H9 (cell line): ENCODE data around the gene SCP2D1. TPM values are rescaled to one million over a fixed set of nuclear protein-coding genes. Genes with fewer than 3 reads are reported as not detected.
A peak's percentile ranks its signal among the peaks of the same experiment; 100 is the strongest.

ENCODE experiments used
- DNase-seq: peaks from one replicate; pipeline ENCODE4 v3.0.0-alpha.2; 2017
- H2AFZ ChIP-seq: one replicate; pipeline ENCODE4 v1.6.1; 2013; ENCODE audit warnings: mild to moderate bottlenecking, low read length, control low read depth, moderate library complexity
- H2AK5ac ChIP-seq: 2 replicates; pipeline ENCODE4 v1.6.1; 2013; ENCODE audit warnings: low read length, control low read depth, mixed read lengths; ENCODE audit not compliant: insufficient read length
- H2BK120ac ChIP-seq: one replicate; pipeline ENCODE4 v1.6.1; 2013; ENCODE audit warnings: low read depth, mild to moderate bottlenecking, low read length, control low read depth, inconsistent platforms; ENCODE audit not compliant: poor library complexity, severe bottlenecking
- H2BK12ac ChIP-seq: 2 replicates; pipeline ENCODE4 v1.6.1; 2013; ENCODE audit warnings: low read length, control low read depth, mixed read lengths, low read depth; ENCODE audit not compliant: insufficient read length
- H2BK15ac ChIP-seq: 2 replicates; pipeline ENCODE4 v1.6.1; 2013; ENCODE audit warnings: low read depth, low read length, control low read depth
- H2BK20ac ChIP-seq: one replicate; pipeline ENCODE4 v1.6.1; 2013; ENCODE audit warnings: low read depth, mild to moderate bottlenecking, low read length, control low read depth, inconsistent platforms; ENCODE audit not compliant: poor library complexity, severe bottlenecking
- H2BK5ac ChIP-seq: 2 replicates; pipeline ENCODE4 v1.6.1; 2013; ENCODE audit warnings: low read length, control low read depth, mixed read lengths; ENCODE audit not compliant: insufficient read length
- H3K14ac ChIP-seq: 2 replicates; pipeline ENCODE4 v1.6.1; 2013; ENCODE audit warnings: low read length, control low read depth; ENCODE audit not compliant: insufficient read depth
- H3K18ac ChIP-seq: 2 replicates; pipeline ENCODE4 v1.6.1; 2013; ENCODE audit warnings: low read depth, mild to moderate bottlenecking, mixed read lengths, low read length, control low read depth; ENCODE audit not compliant: insufficient read length
- H3K23ac ChIP-seq: 2 replicates; pipeline ENCODE4 v1.6.1; 2013; ENCODE audit warnings: low read length, control low read depth, mixed read lengths, low read depth; ENCODE audit not compliant: insufficient read length
- H3K23me2 ChIP-seq: 2 replicates; pipeline ENCODE4 v1.6.1; 2013; ENCODE audit warnings: low read depth, mild to moderate bottlenecking, mixed read lengths, low read length, control low read depth; ENCODE audit not compliant: insufficient read length, poor library complexity, severe bottlenecking
- H3K27ac ChIP-seq: 2 replicates; pipeline ENCODE4 v1.5.1; 2013; ENCODE audit warnings: low read length, control low read depth, mixed read lengths, low read depth; ENCODE audit not compliant: insufficient read length
- H3K27me3 ChIP-seq: 2 replicates; pipeline ENCODE4 v1.6.1; 2013; ENCODE audit warnings: low read length, control low read depth, inconsistent platforms; ENCODE audit not compliant: insufficient read depth
- H3K4ac ChIP-seq: 2 replicates; pipeline ENCODE4 v1.6.1; 2013; ENCODE audit warnings: low read depth, mild to moderate bottlenecking, control low read depth, inconsistent platforms, low read length, moderate library complexity
- H3K4me1 ChIP-seq: 2 replicates; pipeline ENCODE4 v1.6.1; 2013; ENCODE audit warnings: low read length, control low read depth, inconsistent platforms; ENCODE audit not compliant: insufficient read depth
- H3K4me2 ChIP-seq: 2 replicates; pipeline ENCODE4 v1.6.1; 2013; ENCODE audit warnings: low read length, control low read depth, mixed read lengths; ENCODE audit not compliant: insufficient read length, insufficient read depth
- H3K56ac ChIP-seq: 2 replicates; pipeline ENCODE4 v1.6.1; 2013; ENCODE audit warnings: low read depth, mild to moderate bottlenecking, mixed read lengths, low read length, control low read depth; ENCODE audit not compliant: insufficient read length
- H3K79me1 ChIP-seq: 2 replicates; pipeline ENCODE4 v1.6.1; 2013; ENCODE audit warnings: low read depth, mild to moderate bottlenecking, moderate library complexity, low read length, control low read depth, inconsistent platforms; ENCODE audit not compliant: insufficient read depth, poor library complexity, severe bottlenecking
- H3K79me2 ChIP-seq: 2 replicates; pipeline ENCODE4 v1.6.1; 2013; ENCODE audit warnings: low read length, control low read depth, inconsistent platforms; ENCODE audit not compliant: insufficient read depth
- H3K9ac ChIP-seq: 2 replicates; pipeline ENCODE4 v1.6.1; 2013; ENCODE audit warnings: low read length, control low read depth, mixed read lengths; ENCODE audit not compliant: insufficient read length; ENCODE audit errors: extremely low read depth
- H3K9me3 ChIP-seq: one replicate; pipeline ENCODE4 v1.6.1; 2013; ENCODE audit warnings: low read depth, low read length, inconsistent platforms; ENCODE audit not compliant: control insufficient read depth
- H3T11ph ChIP-seq: one replicate; pipeline ENCODE4 v1.6.1; 2013; ENCODE audit warnings: mild to moderate bottlenecking, low read length, control low read depth, inconsistent platforms
- H4K20me1 ChIP-seq: one replicate; pipeline ENCODE4 v1.6.1; 2013; ENCODE audit not compliant: control insufficient read depth, insufficient read length, insufficient read depth
- H4K5ac ChIP-seq: 2 replicates; pipeline ENCODE4 v1.6.1; 2013; ENCODE audit warnings: low read depth, mild to moderate bottlenecking, mixed read lengths, low read length, control low read depth; ENCODE audit not compliant: insufficient read length
- H4K8ac ChIP-seq: replicated peaks from 2 replicates; pipeline ENCODE4 v1.6.1; 2013; ENCODE audit warnings: low read length, control low read depth, mixed read lengths, low read depth; ENCODE audit not compliant: insufficient read length
- H4K91ac ChIP-seq: 2 replicates; pipeline ENCODE4 v1.6.1; 2013; ENCODE audit warnings: low read depth, mild to moderate bottlenecking, moderate library complexity, mixed read lengths, low read length, control low read depth; ENCODE audit not compliant: insufficient read length
- H3K27ac Mint-ChIP-seq, 3 experiments: 2 replicates in 2 of 3; 3 replicates in 1 of 3; pipeline ENCODE4 v1.8.0; 2020 to 2021; ENCODE audit warnings: mixed read lengths in 3 of 3, mild to moderate bottlenecking in 1 of 3, moderate library complexity in 1 of 3
- H3K27me3 Mint-ChIP-seq: 2 replicates; pipeline ENCODE4 v1.8.0; 2021; ENCODE audit warnings: low read depth, mild to moderate bottlenecking, moderate library complexity, mixed read lengths
- H3K36me3 Mint-ChIP-seq, 3 experiments: 2 replicates in 2 of 3; 3 replicates in 1 of 3; pipeline ENCODE4 v1.8.0; 2020 to 2021; ENCODE audit warnings: low read depth in 3 of 3, mixed read lengths in 3 of 3; ENCODE audit not compliant: insufficient read depth in 1 of 3
- H3K4me1 Mint-ChIP-seq, 2 experiments: 2 replicates each; pipeline ENCODE4 v1.8.0; 2020; ENCODE audit warnings: mixed read lengths in 2 of 2
- H3K4me3 Mint-ChIP-seq, 2 experiments: 2 replicates in 1 of 2; 3 replicates in 1 of 2; pipeline ENCODE4 v1.8.0; 2020 to 2021; ENCODE audit warnings: mild to moderate bottlenecking in 2 of 2, mixed read lengths in 2 of 2, moderate library complexity in 1 of 2
- H3K9me3 Mint-ChIP-seq, 2 experiments: 2 replicates in 1 of 2; 3 replicates in 1 of 2; pipeline ENCODE4 v1.8.0; 2020; ENCODE audit warnings: mild to moderate bottlenecking in 2 of 2, mixed read lengths in 2 of 2, moderate library complexity in 1 of 2
- CTCF ChIP-seq: fragments of 200-600 bp; sonication (generic); conservative IDR thresholded peaks from 3 replicates; pipeline ENCODE4 v1.8.0; 2021; ENCODE audit warnings: antibody characterized with exemption, mild to moderate bottlenecking
- WGBS: extraction: QIAGEN DNeasy Blood & Tissue Kit; methylation state at CpG from one replicate; pipeline ENCODE4 v1.1.7; 2013; ENCODE audit warnings: missing lambda C conversion rate, low lambda C conversion rate, mixed read lengths; ENCODE audit not compliant: insufficient read length; ENCODE audit errors: extremely low coverage; 5-methylcytosine and 5-hydroxymethylcytosine counted together
- total RNA-seq: library from RNA; stranded (reverse); gene quantifications from 2 replicates; pipeline ENCODE4 v1.2.1, GENCODE V29; 2021

The SCP2D1 gene
- total RNA-seq, 1 experiment from 2014 or later: not detected

- peaks cover 59% of the 10 kb centered on the region for H3K27me3 Mint-ChIP-seq
- Histone ChIP-seq H3K9me3 (no peaks in the 10 kb centered on the region), H4K8ac (no peak overlapping the region), H2BK12ac (no peak overlapping the region), H3K27ac (no peak overlapping the region), H3K4me2 (peak overlapping the region; percentile 53), H4K91ac (no peak overlapping the region), H2BK20ac (no peak overlapping the region), H4K5ac (no peak overlapping the region), H3K56ac (no peak overlapping the region), H3K27me3 (no peaks in the 10 kb centered on the region), H3K23ac (no peak overlapping the region), H4K20me1 (no peaks in the 10 kb centered on the region), H3K14ac (no peak overlapping the region), H3T11ph (no peak overlapping the region), H2AK5ac (no peak overlapping the region), H2BK15ac (no peak overlapping the region), H3K4me1 (peaks cover 6% of the 10 kb centered on the region; the same call in 1 of the 2 replicates), H3K23me2 (no peaks in the 10 kb centered on the region), H2AFZ (no peak overlapping the region), H3K79me1 (no peaks in the 10 kb centered on the region), H3K18ac (no peak overlapping the region), H3K79me2 (no peaks in the 10 kb centered on the region), H3K9ac (peak overlapping the region; percentile 50), H2BK5ac (no peak overlapping the region), H2BK120ac (no peak overlapping the region), H3K4ac (no peak overlapping the region)
- H3K27ac Mint-ChIP-seq: peak overlapping the region in 2 of 3 experiments; percentile 36 to 96; a peak in 4 of 7 replicates
- peak overlapping the region; percentile 86 to 89 for H3K4me3 Mint-ChIP-seq
- H3K4me1 Mint-ChIP-seq: peaks cover 4 to 5% of the 10 kb centered on the region in 2 experiments; a peak in 3 of 4 replicates
- no peak for TF ChIP-seq CTCF
- H3K36me3 Mint-ChIP-seq: no peaks in the 10 kb centered on the region
- no peaks in the 10 kb centered on the region; a peak in 1 of 5 replicates for H3K9me3 Mint-ChIP-seq
- no peak for DNase-seq
- WGBS: no CpG with 5 or more reads among the region's 3 CpGs
These were observed 19.2 kb upstream of the SCP2D1 start for GRCh38 chr20:18794428-18794787.
